ENCODE data around the gene MED14. TPM values are rescaled to one million over a fixed set of nuclear protein-coding genes. Genes with fewer than 3 reads are reported as not detected.

Gene MED14
- total and polyA plus RNA-seq, 2 experiments from 2014 or later: 13.3 to 34.7 TPM

DNA sequence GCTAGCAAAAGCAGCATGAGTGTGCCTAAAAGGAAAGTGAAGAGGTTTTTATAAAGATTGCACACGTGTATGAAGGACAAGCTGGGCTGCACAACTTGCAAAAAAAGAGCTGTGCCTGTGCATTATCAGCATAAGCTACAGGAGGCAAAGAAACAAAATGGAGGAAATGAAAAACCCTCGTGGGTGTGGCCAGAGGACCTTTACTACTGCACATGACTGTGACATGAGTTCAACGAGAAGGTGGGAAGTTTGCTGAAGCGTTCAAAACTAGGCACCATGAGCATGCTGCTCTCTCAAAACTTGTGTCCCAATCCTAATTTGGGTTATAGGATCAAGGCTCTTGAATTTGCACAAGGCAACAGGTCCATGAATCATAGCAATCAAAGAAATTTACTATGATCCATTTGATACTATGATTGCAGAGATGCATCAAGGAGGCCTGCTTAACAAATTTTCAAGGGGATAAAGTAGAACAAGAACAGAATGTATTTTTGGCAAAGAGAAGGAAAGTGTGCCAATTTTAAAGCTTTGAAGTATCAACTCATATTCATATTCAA, 49.9 kb downstream of the MED14 start:
- Histone ChIP-seq H3F3A (ENCODE audit: insufficient read depth) (no peaks in the 10 kb centered on the region), H3K9me2 (ENCODE audit: insufficient read depth) (no peaks in the 10 kb centered on the region), H3K9ac (no peak overlapping the region), H3K79me2 (ENCODE audit: insufficient read depth) (no peaks in the 10 kb centered on the region), H3K27me3 (replicated peaks; ENCODE audit: insufficient read depth) (no peaks in the 10 kb centered on the region), H3K4me3 (no peak overlapping the region), H3K27ac (no peak overlapping the region), H3K9me3 (ENCODE audit: low read depth) (no peaks in the 10 kb centered on the region), H3K4me2 (ENCODE audit: unreplicated experiment) (no peak overlapping the region), H2AFZ (no peak overlapping the region), H3K36me3 (ENCODE audit: low read depth) (peaks cover 7% of the 10 kb centered on the region; the same call in 1 of the 2 replicates), H3K4me1 (ENCODE audit: insufficient read depth) (no peaks in the 10 kb centered on the region), H4K20me1 (ENCODE audit: insufficient read depth) (no peaks in the 10 kb centered on the region)
- WGBS, 2 experiments (ENCODE audit: low coverage in 1 of 2, low lambda C conversion rate in 2 of 2, missing lambda C conversion rate in 2 of 2): 56 to 60% methylated on average over 4 of the region's 4 CpGs
- TF ChIP-seq EZH2phosphoT487 (IDR thresholded peaks at IDR 0.05; ENCODE audit: insufficient read depth, low read depth) (no peak), EZH2 (IDR thresholded peaks at IDR 0.05; ENCODE audit: insufficient read depth, poor library complexity, severe bottlenecking) (no peak)
- no peak for DNase-seq
- in situ Hi-C loops (cut with MboI): loop anchor here (25.0 kb wide), 1 partner anchor 427 kb away; no protein-coding TSS in a partner anchor

DNA sequence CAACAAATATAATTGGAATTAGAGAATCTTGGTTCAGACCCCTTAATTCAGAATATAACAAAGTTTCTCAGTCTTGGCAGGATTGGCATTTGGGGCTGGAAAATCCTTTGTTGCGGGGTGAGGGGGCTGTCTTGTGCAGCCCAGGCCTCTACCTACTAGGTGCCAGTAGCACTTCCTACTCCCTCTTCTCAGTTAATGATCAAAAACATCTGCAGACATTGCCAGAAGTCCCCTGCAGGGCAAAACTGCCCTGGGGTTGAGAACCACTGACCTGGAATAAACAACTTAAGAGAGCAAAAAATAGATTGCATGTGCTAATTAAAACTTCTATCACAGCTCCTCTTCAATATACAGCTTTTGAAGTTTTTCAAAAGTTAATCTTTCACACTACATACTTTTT, 51.2 kb downstream of the MED14 start:
- H3K27me3 ChIP-seq (replicated peaks; ENCODE audit: insufficient read depth): no peaks in the 10 kb centered on the region
- H3K9me3 ChIP-seq (ENCODE audit: low read depth): no peaks in the 10 kb centered on the region
- no peak overlapping the region for H3K27ac ChIP-seq
- in situ Hi-C loops (cut with MboI): loop anchor here (25.0 kb wide), 1 partner anchor 428 kb away; no protein-coding TSS in a partner anchor
- H3K9ac ChIP-seq: no peak overlapping the region
- H2AFZ ChIP-seq: no peak overlapping the region
- H3K36me3 ChIP-seq (ENCODE audit: low read depth): peaks cover 7% of the 10 kb centered on the region; the same call in 1 of the 2 replicates
- H3F3A ChIP-seq (ENCODE audit: insufficient read depth): no peaks in the 10 kb centered on the region
- no peaks in the 10 kb centered on the region for H3K9me2 ChIP-seq (ENCODE audit: insufficient read depth)
- H3K4me3 ChIP-seq: no peak overlapping the region
- TF ChIP-seq EZH2phosphoT487 (IDR thresholded peaks at IDR 0.05; ENCODE audit: insufficient read depth, low read depth): no peak
- no peak for TF ChIP-seq EZH2 (IDR thresholded peaks at IDR 0.05; ENCODE audit: insufficient read depth, poor library complexity, severe bottlenecking)
- H3K4me2 ChIP-seq (ENCODE audit: unreplicated experiment): no peak overlapping the region
- DNase-seq: no peak
- no peaks in the 10 kb centered on the region for H3K79me2 ChIP-seq (ENCODE audit: insufficient read depth)
- H3K4me1 ChIP-seq (ENCODE audit: insufficient read depth): no peaks in the 10 kb centered on the region
- WGBS, 2 experiments (ENCODE audit: low coverage in 1 of 2, low lambda C conversion rate in 2 of 2, missing lambda C conversion rate in 2 of 2): 100% methylated on average over 1 of the region's 1 CpG
- no peaks in the 10 kb centered on the region for H4K20me1 ChIP-seq (ENCODE audit: insufficient read depth)

DNA sequence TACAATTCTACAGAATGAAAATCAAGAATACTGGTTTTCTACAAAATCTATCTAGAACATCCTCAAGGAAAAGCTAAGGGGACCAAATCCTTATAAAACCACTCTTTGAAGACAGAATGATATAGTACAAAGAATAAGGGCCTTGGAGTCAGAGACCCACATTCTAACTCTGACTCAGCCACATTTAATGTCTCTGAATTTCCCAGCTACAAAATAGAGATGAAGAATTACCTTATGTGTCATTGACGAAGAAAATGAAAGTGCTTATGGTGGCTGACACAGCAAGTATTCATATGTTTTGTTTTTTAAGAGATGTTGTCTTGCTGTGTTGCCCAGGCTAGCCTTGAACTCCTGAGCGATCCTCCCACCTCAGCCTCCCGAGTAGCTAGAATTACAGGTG, 52.1 kb downstream of the MED14 start:
- H3K4me1 ChIP-seq (ENCODE audit: insufficient read depth): no peaks in the 10 kb centered on the region
- in situ Hi-C loops (cut with MboI): loop anchor here (25.0 kb wide), 1 partner anchor 429 kb away; no protein-coding TSS in a partner anchor
- H2AFZ ChIP-seq: no peak overlapping the region
- H4K20me1 ChIP-seq (ENCODE audit: insufficient read depth): no peaks in the 10 kb centered on the region
- no peak overlapping the region for H3K9ac ChIP-seq
- no peaks in the 10 kb centered on the region for H3K9me3 ChIP-seq (ENCODE audit: low read depth)
- no peaks in the 10 kb centered on the region for H3K27me3 ChIP-seq (replicated peaks; ENCODE audit: insufficient read depth)
- H3F3A ChIP-seq (ENCODE audit: insufficient read depth): no peaks in the 10 kb centered on the region
- peak; percentile 1 for DNase-seq
- no peaks in the 10 kb centered on the region for H3K79me2 ChIP-seq (ENCODE audit: insufficient read depth)
- H3K27ac ChIP-seq: no peak overlapping the region
- H3K9me2 ChIP-seq (ENCODE audit: insufficient read depth): no peaks in the 10 kb centered on the region
- no peak overlapping the region for H3K4me3 ChIP-seq
- TF ChIP-seq EZH2 (IDR thresholded peaks at IDR 0.05; ENCODE audit: insufficient read depth, poor library complexity, severe bottlenecking) (no peak), EZH2phosphoT487 (IDR thresholded peaks at IDR 0.05; ENCODE audit: insufficient read depth, low read depth) (no peak)
- H3K36me3 ChIP-seq (ENCODE audit: low read depth): peaks cover 7% of the 10 kb centered on the region; the same call in 1 of the 2 replicates
- H3K4me2 ChIP-seq (ENCODE audit: unreplicated experiment): no peak overlapping the region
- 83 to 97% methylated on average over 3 of the region's 3 CpGs for WGBS, 2 experiments (ENCODE audit: low coverage in 1 of 2, low lambda C conversion rate in 2 of 2, missing lambda C conversion rate in 2 of 2)

DNA sequence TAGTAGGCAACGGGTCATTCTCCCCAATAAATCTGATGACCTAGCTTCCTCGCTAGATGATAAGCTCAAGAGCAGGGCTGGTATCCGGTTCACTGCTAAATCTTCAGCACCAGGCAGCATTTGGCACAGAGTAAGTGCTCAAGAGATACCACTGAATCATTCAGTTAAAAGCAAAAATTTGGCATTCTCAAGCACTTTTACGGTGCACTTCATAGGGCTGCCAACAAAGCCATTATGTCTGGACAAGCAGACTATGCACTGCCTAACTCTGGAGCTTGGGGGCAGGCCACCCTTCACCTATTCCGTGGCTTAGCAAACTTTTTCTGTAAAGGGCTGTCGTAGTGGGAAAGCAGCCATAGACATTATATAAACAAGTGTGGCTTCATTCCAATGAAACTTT, 64.2 kb downstream of the MED14 start:
- no peaks in the 10 kb centered on the region for H4K20me1 ChIP-seq (ENCODE audit: insufficient read depth)
- H3K4me3 ChIP-seq: no peak overlapping the region
- no peak for DNase-seq
- H3K27me3 ChIP-seq (replicated peaks; ENCODE audit: insufficient read depth): no peaks in the 10 kb centered on the region
- in situ Hi-C loops (cut with MboI): no loop called here
- no peaks in the 10 kb centered on the region for H3K79me2 ChIP-seq (ENCODE audit: insufficient read depth)
- no peaks in the 10 kb centered on the region for H3K9me2 ChIP-seq (ENCODE audit: insufficient read depth)
- no peak overlapping the region for H2AFZ ChIP-seq
- no peak overlapping the region for H3K4me2 ChIP-seq (ENCODE audit: unreplicated experiment)
- H3K9me3 ChIP-seq (ENCODE audit: low read depth): no peaks in the 10 kb centered on the region
- no peaks in the 10 kb centered on the region for H3K4me1 ChIP-seq (ENCODE audit: insufficient read depth)
- H3F3A ChIP-seq (ENCODE audit: insufficient read depth): no peaks in the 10 kb centered on the region
- peaks cover 13% of the 10 kb centered on the region; the same call in 1 of the 2 replicates for H3K36me3 ChIP-seq (ENCODE audit: low read depth)
- no peak overlapping the region for H3K27ac ChIP-seq
- H3K9ac ChIP-seq: no peak overlapping the region
- WGBS, 2 experiments (ENCODE audit: low coverage in 1 of 2, low lambda C conversion rate in 2 of 2, missing lambda C conversion rate in 2 of 2): 78 to 82% methylated on average over 6 of the region's 6 CpGs
- no peak for TF ChIP-seq EZH2 (IDR thresholded peaks at IDR 0.05; ENCODE audit: insufficient read depth, poor library complexity, severe bottlenecking)
- TF ChIP-seq EZH2phosphoT487 (IDR thresholded peaks at IDR 0.05; ENCODE audit: insufficient read depth, low read depth): no peak
